Esophagus squamous epithelium (tissue), 4 donors: ENCODE measurements around the gene RBM23.

Source experiments
- POLR2A ChIP-seq, 4 donors: fragments of 450-650 bp; IDR thresholded peaks; one replicate each; pipeline ENCODE4 v1.6.1; 2017; ENCODE audit warnings: antibody characterized with exemption in 4 of 4, mild to moderate bottlenecking in 4 of 4, moderate library complexity in 3 of 4
- TF ChIP-seq, protein P1 (sequence below), 6 experiments: fragments of 450-650 bp in 4 of 6; fragments of 200-600 bp in 2 of 6; sonication (generic) in 2 of 6; IDR thresholded peaks; one replicate each; pipeline ENCODE4 v1.5.1; 2016 to 2019; ENCODE audit warnings: antibody characterized with exemption in 6 of 6, mild to moderate bottlenecking in 4 of 6, moderate library complexity in 4 of 6

DNA sequence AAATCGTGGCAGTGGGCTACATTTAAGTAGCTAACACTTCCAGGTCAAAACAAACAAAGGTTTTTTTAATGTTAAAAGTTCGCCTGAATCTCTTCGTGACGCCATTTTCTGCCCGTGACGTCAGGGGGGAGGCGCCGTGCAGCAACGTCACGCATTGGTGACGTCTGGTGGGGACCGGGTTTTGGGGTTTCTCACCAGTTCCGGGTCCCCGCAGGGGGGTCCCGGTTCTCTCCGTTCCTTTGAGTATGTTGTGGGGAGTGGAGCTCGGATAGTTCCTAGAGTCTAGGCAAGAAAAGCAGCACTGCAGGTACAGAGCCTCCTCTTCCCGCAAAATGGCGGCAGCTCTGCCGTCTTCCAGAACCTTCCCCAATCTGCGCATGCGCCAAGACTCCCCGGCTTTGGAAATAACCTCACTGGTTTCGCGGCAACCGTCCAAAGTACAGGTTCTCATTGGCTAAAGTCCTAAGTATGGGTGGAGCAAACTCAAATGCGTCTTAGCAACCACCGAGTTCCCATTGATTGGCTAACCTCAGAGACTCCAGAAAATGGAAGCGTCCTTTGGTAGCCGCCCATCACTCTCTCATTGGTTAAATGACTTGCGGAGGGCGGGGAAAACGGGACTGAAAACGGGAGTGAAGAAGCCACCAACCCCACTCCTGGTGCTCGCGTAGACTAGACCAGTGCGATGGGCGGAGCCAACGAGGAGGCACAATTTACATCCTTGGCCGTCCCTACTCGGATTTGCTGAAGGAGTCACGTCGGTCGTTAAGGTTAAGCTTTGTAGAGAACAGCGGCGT, at the start of gene RBM23:
- TF ChIP-seq, protein P1, sequence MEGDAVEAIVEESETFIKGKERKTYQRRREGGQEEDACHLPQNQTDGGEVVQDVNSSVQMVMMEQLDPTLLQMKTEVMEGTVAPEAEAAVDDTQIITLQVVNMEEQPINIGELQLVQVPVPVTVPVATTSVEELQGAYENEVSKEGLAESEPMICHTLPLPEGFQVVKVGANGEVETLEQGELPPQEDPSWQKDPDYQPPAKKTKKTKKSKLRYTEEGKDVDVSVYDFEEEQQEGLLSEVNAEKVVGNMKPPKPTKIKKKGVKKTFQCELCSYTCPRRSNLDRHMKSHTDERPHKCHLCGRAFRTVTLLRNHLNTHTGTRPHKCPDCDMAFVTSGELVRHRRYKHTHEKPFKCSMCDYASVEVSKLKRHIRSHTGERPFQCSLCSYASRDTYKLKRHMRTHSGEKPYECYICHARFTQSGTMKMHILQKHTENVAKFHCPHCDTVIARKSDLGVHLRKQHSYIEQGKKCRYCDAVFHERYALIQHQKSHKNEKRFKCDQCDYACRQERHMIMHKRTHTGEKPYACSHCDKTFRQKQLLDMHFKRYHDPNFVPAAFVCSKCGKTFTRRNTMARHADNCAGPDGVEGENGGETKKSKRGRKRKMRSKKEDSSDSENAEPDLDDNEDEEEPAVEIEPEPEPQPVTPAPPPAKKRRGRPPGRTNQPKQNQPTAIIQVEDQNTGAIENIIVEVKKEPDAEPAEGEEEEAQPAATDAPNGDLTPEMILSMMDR (IDR thresholded peaks at IDR 0.05): peak in 1 of 6 experiments; percentile 28
- peak in 3 of 4 donors; percentile 55 to 84 (median 77) for TF ChIP-seq POLR2A (IDR thresholded peaks at IDR 0.05)
